HepG2 (cell line): ENCODE measurements around the gene LDLRAD2. TPM values are rescaled to one million over a fixed set of nuclear protein-coding genes. Genes with fewer than 3 reads are reported as not detected.
"Not testable (repeated sequence)": the region's sequence is repeated elsewhere in the genome, so short reads cannot be mapped to it uniquely, and the experiment has no call there.

Experiments
- ATAC-seq: fragments of 200-7000 bp; cut with Tn5 transposase; 3 replicates; pipeline ENCODE4 v1.9.1; 2020; ENCODE audit warnings: mild to moderate bottlenecking, moderate library complexity
- BruUV-seq: library from RNA; stranded (reverse); fragments of 400-500 nt; replicated peaks from 2 replicates; lab custom pipeline; 2021; lab: Mats Ljungman, UMichigan
- CTCF ChIA-PET: fragments of 300-600 bp; formaldehyde crosslinking; extraction: SDS; loops from one replicate; lab custom pipeline; 2021; ENCODE audit warnings: low total read pairs, inconsistent platforms, low intra/inter-chr PET ratio; lab: Yijun Ruan, JAX
- POLR2A ChIA-PET: fragments of 350-600 bp; sonication (Branson Sonifier 250); formaldehyde crosslinking; loops from one replicate; lab custom pipeline; 2020; ENCODE audit warnings: antibody characterized with exemption, inconsistent platforms; lab: Yijun Ruan, JAX
- DNase-seq: peaks from one replicate; pipeline ENCODE4 v3.0.0-alpha.2; 2015; ENCODE audit warnings: low spot score
- FAIRE-seq: peaks from 3 replicates; lab custom pipeline; 2011; peaks lifted over from hg19 to GRCh38; lab: Jason Lieb, UNC
- H2AFZ ChIP-seq: one replicate; pipeline ENCODE4 v1.6.1; 2011; ENCODE audit warnings: low read length, inconsistent platforms
- H3K27ac ChIP-seq: fragments of 300-600 bp; 3 replicates; pipeline ENCODE4 v1.8.0; 2011; ENCODE audit warnings: mixed run types, mild to moderate bottlenecking, mixed read lengths, low read length, inconsistent platforms; ENCODE audit not compliant: insufficient read depth; ENCODE audit errors: extremely low read length
- H3K27me3 ChIP-seq, 2 experiments: fragments of 200-600 bp in 1 of 2; 2 replicates in 1 of 2; 3 replicates in 1 of 2; pipeline versions ENCODE4 v1.6.0 to v1.8.0; 2011; ENCODE audit warnings: low read length in 2 of 2, mild to moderate bottlenecking in 2 of 2, moderate library complexity in 2 of 2, inconsistent platforms in 1 of 2; ENCODE audit not compliant: insufficient read depth in 2 of 2, control insufficient read depth in 1 of 2
- H3K36me3 ChIP-seq, 2 experiments: fragments of 200-600 bp in 1 of 2; replicated peaks in 1 of 2; 2 replicates in 1 of 2; 3 replicates in 1 of 2; pipeline versions ENCODE4 v1.5.1 to v1.8.0; 2011; ENCODE audit warnings: low read length in 2 of 2, inconsistent platforms in 1 of 2; ENCODE audit not compliant: insufficient read depth in 2 of 2, control insufficient read depth in 1 of 2
- H3K4me1 ChIP-seq: 2 replicates; pipeline ENCODE4 v1.5.1; 2012; ENCODE audit warnings: low read length, inconsistent platforms; ENCODE audit not compliant: insufficient read depth
- H3K4me2 ChIP-seq: 2 replicates; pipeline ENCODE4 v1.6.0; 2011; ENCODE audit warnings: low read depth, low read length, inconsistent platforms
- H3K4me3 ChIP-seq, 3 experiments: fragments of 200-600 bp in 1 of 3; sonication (generic), shearing (Covaris generic) in 1 of 3; replicated peaks in 1 of 3; 2 replicates each; pipeline ENCODE4 v1.5.1; 2011 to 2016; ENCODE audit warnings: low read length in 3 of 3, inconsistent platforms in 2 of 3, low read depth in 2 of 3, mild to moderate bottlenecking in 2 of 3, control low read depth in 1 of 3, mixed read lengths in 1 of 3; ENCODE audit not compliant: insufficient read depth in 1 of 3
- H3K79me2 ChIP-seq: one replicate; pipeline ENCODE4 v1.6.1; 2011; ENCODE audit warnings: low read length, inconsistent platforms; ENCODE audit not compliant: insufficient read depth
- H3K9ac ChIP-seq: 2 replicates; pipeline ENCODE4 v1.6.0; 2011; ENCODE audit warnings: mild to moderate bottlenecking, low read depth, low read length, inconsistent platforms; ENCODE audit not compliant: insufficient read depth
- H3K9me3 ChIP-seq: 2 replicates; pipeline ENCODE4 v1.5.1; 2012; ENCODE audit warnings: mild to moderate bottlenecking, low read length
- H4K20me1 ChIP-seq: 2 replicates; pipeline ENCODE4 v1.6.0; 2011; ENCODE audit warnings: inconsistent platforms, mild to moderate bottlenecking, low read length, moderate library complexity; ENCODE audit not compliant: insufficient read depth
- ARID4A ChIP-seq: sonication (generic); formaldehyde crosslinking; IDR thresholded peaks from 2 replicates; pipeline ENCODE4 v1.5.0; 2020; ENCODE audit warnings: mild to moderate bottlenecking, missing genetic modification reagents, borderline replicate concordance
- FOSL2 ChIP-seq: sonication (generic); formaldehyde crosslinking; IDR thresholded peaks from 2 replicates; pipeline ENCODE4 v1.4.0; 2020; ENCODE audit warnings: missing genetic modification reagents
- FOXA3 ChIP-seq: IDR thresholded peaks from 2 replicates; pipeline ENCODE4 v1.6.1; 2016; ENCODE audit warnings: missing genetic modification reagents, missing compliant biosample characterization
- GRHL1 ChIP-seq: sonication (generic); formaldehyde crosslinking; conservative IDR thresholded peaks from 2 replicates; pipeline ENCODE4 v1.8.0; 2022; ENCODE audit warnings: missing genetic modification reagents
- ONECUT2 ChIP-seq: sonication (generic); formaldehyde crosslinking; IDR thresholded peaks from 2 replicates; pipeline ENCODE4 v1.4.0; 2020; ENCODE audit warnings: missing genetic modification reagents
- RXRB ChIP-seq: IDR thresholded peaks from 2 replicates; pipeline ENCODE4 v1.6.1; 2016; ENCODE audit warnings: borderline replicate concordance, missing genetic modification reagents, missing compliant biosample characterization
- ZC3H13 ChIP-seq: sonication (generic); formaldehyde crosslinking; IDR thresholded peaks from 2 replicates; pipeline ENCODE4 v1.8.1; 2023; ENCODE audit warnings: mild to moderate bottlenecking, missing genetic modification reagents, moderate library complexity
- ZNF121 ChIP-seq: sonication (generic); formaldehyde crosslinking; IDR thresholded peaks from 2 replicates; pipeline ENCODE4 v1.5.0; 2020; ENCODE audit warnings: mild to moderate bottlenecking, missing genetic modification reagents
- ZNF350 ChIP-seq: sonication (generic); formaldehyde crosslinking; IDR thresholded peaks from 2 replicates; pipeline ENCODE4 v1.4.0; 2020; ENCODE audit warnings: mild to moderate bottlenecking, low read depth, missing genetic modification reagents, borderline replicate concordance
- ZNF362 ChIP-seq: sonication (generic); formaldehyde crosslinking; IDR thresholded peaks from 2 replicates; pipeline ENCODE4 v1.4.0; 2020; ENCODE audit warnings: missing genetic modification reagents, mild to moderate bottlenecking, borderline replicate concordance
- WGBS: methylation state at CpG from one replicate; pipeline ENCODE4 v1.1.6; 2017; ENCODE audit warnings: low lambda C conversion rate; 5-methylcytosine and 5-hydroxymethylcytosine counted together
- in situ Hi-C: cut with HindIII; loops from 2 replicates; pipeline ENCODE4 v1.10.0; 2017; ENCODE audit warnings: low pct_unique_long_range_greater_than_20kb; ENCODE audit not compliant: extremely low pct_ligation_motif_present
- intact Hi-C: fragments of 100-400 bp; cut with micrococcal nuclease; formaldehyde crosslinking; loops from one replicate; pipeline ENCODE4 v1.10.0; 2022; ENCODE audit not compliant: unreplicated experiment
- polyA plus RNA-seq, 8 experiments: library from polyadenylated mRNA; depleted of rRNA in 3 of 8; stranded (reverse) in 7 of 8; unstranded in 1 of 8; fragments of >200 nt; fragmentation: Illumina TruSeq in 4 of 8; extraction: Trizol in 4 of 8; gene quantifications; 2 replicates each; pipeline versions ENCODE4 v1.2.1 to v1.2.3, GENCODE V29; 2011 to 2016; ENCODE audit warnings: low read depth in 4 of 8, missing spikeins in 1 of 8, mixed read lengths in 1 of 8; ENCODE audit not compliant: insufficient read depth in 1 of 8
- total RNA-seq, 5 experiments: library from RNA; depleted of rRNA; stranded (reverse); fragments of >200 nt; fragmentation: Illumina TruSeq; extraction: Trizol; gene quantifications; 2 replicates each; pipeline ENCODE4 v1.2.3, GENCODE V29; 2016; ENCODE audit warnings: low read depth in 1 of 5

The LDLRAD2 gene
- total and polyA plus RNA-seq, 2 of the 13 experiments (the other 11 are each of a cell fraction or from before 2014, with no cell fraction given): not detected

- Histone ChIP-seq H4K20me1 (peaks cover 52% of the 10 kb centered on the region), H3K79me2 (peaks cover 83% of the 10 kb centered on the region), H3K4me1 (peaks cover 52% of the 10 kb centered on the region)
- intact Hi-C loops, H2AFZ ChIP-seq, CTCF ChIA-PET, DNase-seq, H3K27me3 ChIP-seq, in situ Hi-C loops, BruUV-seq, FAIRE-seq, H3K4me2 ChIP-seq, ATAC-seq, H3K9ac ChIP-seq, H3K36me3 ChIP-seq, H3K9me3 ChIP-seq, H3K27ac ChIP-seq, H3K4me3 ChIP-seq: not testable (repeated sequence)
- 78% methylated on average over 5 of the region's 5 CpGs for WGBS
- peak; percentile 91 for TF ChIP-seq ZNF121 (CRISPR knock-in tag)
- POLR2A ChIA-PET: interaction anchor here (1.0 kb wide), 1 partner anchor 107 kb away, joined by 4 read pairs; the partner anchor contains the start of gene RAP1GAP
Measured at GRCh38 chr1:21776925-21777324, 35.1 kb upstream of the LDLRAD2 start.

GRCh38 chr1:21778405-21778727 is 33.7 kb upstream of the LDLRAD2 start:
- ATAC-seq (no peak), DNase-seq (peak; percentile 33), FAIRE-seq (peak; percentile 37)
- H3K4me1 ChIP-seq: peaks cover 52% of the 10 kb centered on the region
- 69% methylated on average over 2 of the region's 2 CpGs for WGBS
- no TSS peak for BruUV-seq
- H3K9me3 ChIP-seq: no peaks in the 10 kb centered on the region
- CTCF ChIA-PET: no interaction called here
- peaks cover 45% of the 10 kb centered on the region for H4K20me1 ChIP-seq
- 0 out of 5 replicates have a peak, but pooled peaks cover 0 to 3% of the 10 kb centered on the region in 2 experiments for H3K36me3 ChIP-seq
- H3K27ac ChIP-seq: no peak overlapping the region
- peaks cover 79% of the 10 kb centered on the region for H3K79me2 ChIP-seq
- no peak overlapping the region for H3K4me3 ChIP-seq
- no peak overlapping the region for H3K9ac ChIP-seq
- H3K27me3 ChIP-seq: no peaks in the 10 kb centered on the region; a peak in 1 of 5 replicates
- POLR2A ChIA-PET: no interaction called here
- in situ Hi-C loops: no loop called here
- H3K4me2 ChIP-seq: peak overlapping the region; percentile 12; the same call in 1 of the 2 replicates
- intact Hi-C loops: no loop called here
- no peak overlapping the region for H2AFZ ChIP-seq
- TF ChIP-seq ZNF362 (CRISPR knock-in tag) (peak; percentile 73; the same call in 1 of the 2 replicates), ONECUT2 (CRISPR knock-in tag) (peak; percentile 88), FOSL2 (CRISPR knock-in tag) (0 out of 2 replicates have a peak, but pooled peaks have one; percentile 42), FOXA3 (CRISPR knock-in tag) (0 out of 2 replicates have a peak, but pooled peaks have one; percentile 12), GRHL1 (CRISPR knock-in tag) (no peak), ZNF350 (CRISPR knock-in tag) (no peak), ZC3H13 (no peak), RXRB (CRISPR knock-in tag) (peak; percentile 48), ARID4A (CRISPR knock-in tag) (no peak)
